Memory B cell (primary cell): ENCODE measurements around the gene RFC2.
"Not testable (repeated sequence)": the region's sequence is repeated elsewhere in the genome, so short reads cannot be mapped to it uniquely, and the experiment has no call there.

Experiments used
- ATAC-seq: fragments of 150-1000 bp; cut with Tn5 transposase; 2 replicates; pipeline ENCODE4 v1.10.0; 2021; ENCODE audit warnings: low read depth, mild to moderate bottlenecking, moderate library complexity
- DNase-seq, 2 donors: peaks; one replicate each; pipeline ENCODE4 v3.0.0; 2022; ENCODE audit warnings: low spot score in 2 of 2
- H3K27ac Mint-ChIP-seq: one replicate; pipeline ENCODE4 v1.8.0; 2022; ENCODE audit warnings: mild to moderate bottlenecking, moderate library complexity, mixed read lengths
- H3K27me3 Mint-ChIP-seq: one replicate; pipeline ENCODE4 v1.8.0; 2022; ENCODE audit warnings: mixed read lengths
- H3K36me3 Mint-ChIP-seq: one replicate; pipeline ENCODE4 v1.8.0; 2022; ENCODE audit warnings: mild to moderate bottlenecking, mixed read lengths
- H3K4me1 Mint-ChIP-seq: one replicate; pipeline ENCODE4 v1.8.0; 2022; ENCODE audit warnings: mixed read lengths
- H3K4me3 Mint-ChIP-seq: one replicate; pipeline ENCODE4 v1.8.0; 2022; ENCODE audit warnings: mild to moderate bottlenecking, moderate library complexity, mixed read lengths
- H3K9me3 Mint-ChIP-seq: one replicate; pipeline ENCODE4 v1.8.0; 2022; ENCODE audit warnings: mixed read lengths

The RFC2 gene

DNA sequence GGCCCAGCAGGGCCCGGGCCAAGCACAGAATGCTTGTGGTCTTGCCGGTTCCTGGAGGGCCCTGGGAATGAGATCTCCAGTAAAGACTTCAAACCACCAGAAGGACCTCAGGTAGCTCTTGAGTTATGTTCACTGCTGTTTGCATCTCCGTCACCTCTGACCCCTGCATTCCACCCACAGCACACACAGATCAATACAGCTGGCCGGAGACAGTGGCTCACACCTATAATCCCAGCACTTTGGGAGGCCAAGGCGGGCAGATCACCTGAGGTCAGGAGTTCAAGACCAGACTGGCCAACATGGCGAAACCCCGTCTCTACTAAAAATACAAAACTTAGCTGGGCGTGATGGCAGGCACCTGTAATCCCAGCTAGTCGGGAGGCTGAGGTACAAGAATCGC is 5.1 kb downstream of the RFC2 start:
- DNase-seq: not testable (repeated sequence)

DNA sequence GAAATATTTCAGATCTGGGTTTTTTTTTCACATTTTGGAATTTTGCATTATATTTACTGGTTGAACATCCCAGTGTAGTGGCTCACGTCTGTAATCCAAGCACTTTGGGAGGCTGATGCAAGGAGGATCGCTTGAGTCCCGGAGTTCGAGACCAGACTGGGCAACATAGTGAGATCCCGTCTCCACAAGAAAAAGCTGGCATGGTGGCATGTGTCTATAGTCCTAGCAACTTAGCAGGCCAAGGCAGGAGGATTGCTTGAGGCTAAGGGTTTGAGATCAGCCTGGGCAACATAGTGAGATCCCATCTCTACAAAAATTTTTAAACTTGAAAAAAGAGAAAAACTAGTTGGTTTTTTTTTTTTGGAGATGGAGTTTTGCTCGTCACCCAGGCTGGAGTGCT is 6.0 kb downstream of the RFC2 start:
- Mint-ChIP-seq H3K9me3 (no peaks in the 10 kb centered on the region), H3K36me3 (peaks cover 18% of the 10 kb centered on the region), H3K4me3 (no peak overlapping the region), H3K27ac (no peak overlapping the region), H3K4me1 (peaks cover 10% of the 10 kb centered on the region), H3K27me3 (no peaks in the 10 kb centered on the region)
- ATAC-seq (no peak), DNase-seq (no peak)

More for the DNA sequence above, 5.1 kb downstream of the RFC2 start:
- not testable (repeated sequence) for H3K27ac Mint-ChIP-seq, H3K4me1 Mint-ChIP-seq, H3K4me3 Mint-ChIP-seq, H3K27me3 Mint-ChIP-seq, H3K9me3 Mint-ChIP-seq, ATAC-seq
- peaks cover 16% of the 10 kb centered on the region for H3K36me3 Mint-ChIP-seq

GRCh38 chr7:74246497-74246896 is 7.7 kb downstream of the RFC2 start:
- DNase-seq: no peak
- Mint-ChIP-seq H3K4me3 (no peak overlapping the region), H3K4me1 (peaks cover 15% of the 10 kb centered on the region), H3K27me3 (no peaks in the 10 kb centered on the region), H3K27ac (no peak overlapping the region), H3K36me3 (peaks cover 22% of the 10 kb centered on the region), H3K9me3 (no peaks in the 10 kb centered on the region)
- no peak for ATAC-seq

- H3K27ac Mint-ChIP-seq: peak overlapping the region; percentile 14
- no peaks in the 10 kb centered on the region for H3K27me3 Mint-ChIP-seq
- no peaks in the 10 kb centered on the region for H3K9me3 Mint-ChIP-seq
- peak overlapping the region; percentile 85 for H3K4me3 Mint-ChIP-seq
- peak; percentile 14 for ATAC-seq
- no peak for DNase-seq
- peaks cover 20% of the 10 kb centered on the region for H3K36me3 Mint-ChIP-seq
- peaks cover 20% of the 10 kb centered on the region for H3K4me1 Mint-ChIP-seq
These were observed 12.1 kb downstream of the RFC2 start for GRCh38 chr7:74242122-74242443.

DNA sequence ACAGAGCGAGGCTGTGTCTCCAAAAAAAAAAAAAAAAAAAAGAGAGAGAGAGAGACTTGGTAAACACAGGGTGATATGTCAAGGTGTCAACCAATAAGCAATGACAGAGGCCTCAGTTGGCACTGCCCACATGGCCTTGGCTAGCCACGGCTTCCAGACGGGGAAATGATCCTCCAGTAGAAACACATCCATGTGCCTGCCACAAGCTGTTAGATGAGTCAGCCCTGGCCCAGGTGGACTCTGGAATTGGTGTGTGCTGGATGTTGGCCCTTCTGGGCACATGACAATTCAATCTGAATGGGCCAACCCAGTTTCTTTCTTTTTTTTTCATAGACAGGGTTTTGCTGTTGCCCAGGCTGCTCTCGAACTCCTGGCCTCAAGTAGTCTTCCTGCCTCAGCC is 13.7 kb downstream of the RFC2 start:
- H3K36me3 Mint-ChIP-seq: peaks cover 22% of the 10 kb centered on the region
- H3K27ac Mint-ChIP-seq: no peak overlapping the region
- H3K9me3 Mint-ChIP-seq: no peaks in the 10 kb centered on the region
- H3K27me3 Mint-ChIP-seq: no peaks in the 10 kb centered on the region
- no peak for ATAC-seq
- DNase-seq: no peak
- no peak overlapping the region for H3K4me3 Mint-ChIP-seq
- peaks cover 20% of the 10 kb centered on the region for H3K4me1 Mint-ChIP-seq

- H3K36me3 Mint-ChIP-seq: peaks cover 27% of the 10 kb centered on the region
- peaks cover 20% of the 10 kb centered on the region for H3K4me1 Mint-ChIP-seq
- DNase-seq: no peak
- no peak overlapping the region for H3K27ac Mint-ChIP-seq
- ATAC-seq: no peak
- no peak overlapping the region for H3K4me3 Mint-ChIP-seq
- no peaks in the 10 kb centered on the region for H3K9me3 Mint-ChIP-seq
- H3K27me3 Mint-ChIP-seq: no peaks in the 10 kb centered on the region
These were observed 17.9 kb downstream of the RFC2 start for GRCh38 chr7:74236284-74236683.

DNA sequence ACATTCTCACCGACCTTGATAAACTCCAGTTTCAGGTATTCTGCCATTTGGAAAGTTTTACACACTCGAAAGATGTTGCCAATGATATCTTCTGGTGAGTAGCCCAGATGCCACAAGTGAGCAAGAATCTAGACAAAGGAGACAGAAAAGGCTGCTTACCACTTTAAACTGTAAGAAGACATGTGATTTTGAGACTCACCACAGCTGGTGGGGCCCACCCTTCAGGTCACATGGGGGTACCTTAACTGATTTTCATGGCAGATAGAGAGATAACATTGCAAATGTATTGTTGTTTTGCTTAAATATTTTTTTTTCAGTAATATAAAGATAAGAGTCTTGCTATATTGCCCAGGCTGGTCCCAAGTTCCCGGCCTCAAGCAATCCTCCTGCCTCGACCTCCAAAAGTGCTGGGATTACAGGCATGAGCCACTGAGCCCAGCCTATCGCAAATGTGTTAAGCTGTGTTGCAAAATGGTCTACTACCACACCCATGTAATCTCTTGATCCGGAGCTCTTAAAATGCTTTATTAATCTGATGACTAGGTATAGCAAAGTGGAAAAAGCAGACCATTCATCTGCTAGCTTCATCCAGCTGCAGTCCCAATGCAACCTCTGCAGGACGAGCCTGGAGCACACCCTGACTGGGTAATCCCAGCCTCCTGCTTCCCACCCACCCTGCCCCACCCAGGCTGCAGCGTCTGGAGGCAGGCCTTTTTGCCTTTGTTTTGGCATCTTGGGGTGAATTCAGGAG is 18.5 kb downstream of the RFC2 start:
- peaks cover 23% of the 10 kb centered on the region for H3K4me1 Mint-ChIP-seq
- no peak overlapping the region for H3K27ac Mint-ChIP-seq
- ATAC-seq: no peak

GRCh38 chr7:74233655-74234285 is 20.4 kb downstream of the RFC2 start:
- Mint-ChIP-seq H3K36me3 (peaks cover 31% of the 10 kb centered on the region), H3K27ac (peak overlapping the region; percentile 82), H3K4me1 (peaks cover 29% of the 10 kb centered on the region), H3K27me3 (no peaks in the 10 kb centered on the region), H3K4me3 (no peak overlapping the region), H3K9me3 (peaks cover 1% of the 10 kb centered on the region)
- ATAC-seq (no peak), DNase-seq (no peak)

More for the DNA sequence above, 18.5 kb downstream of the RFC2 start:
- no peak for DNase-seq
- Mint-ChIP-seq H3K4me3 (no peak overlapping the region), H3K27me3 (no peaks in the 10 kb centered on the region), H3K36me3 (peaks cover 30% of the 10 kb centered on the region), H3K9me3 (peaks cover 1% of the 10 kb centered on the region)

DNA sequence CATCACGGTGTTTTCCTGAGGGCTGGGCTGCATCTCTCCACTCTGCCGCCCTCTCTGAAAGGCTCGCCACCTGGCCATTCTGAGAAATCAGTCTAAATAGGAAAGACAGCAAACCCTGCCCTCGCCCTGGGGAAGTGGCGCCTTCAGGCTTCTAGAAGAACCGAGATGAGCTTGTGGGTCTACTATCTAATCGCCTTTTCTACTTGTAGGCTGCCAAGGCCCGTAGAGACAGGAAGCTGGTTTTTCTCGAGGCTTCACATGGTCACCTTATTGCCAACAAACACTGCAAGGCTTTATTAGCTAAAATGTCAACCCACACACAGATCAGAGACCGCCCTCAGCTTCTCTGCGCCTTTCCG is 23.0 kb downstream of the RFC2 start:
- peak overlapping the region; percentile 95 for H3K27ac Mint-ChIP-seq
- peaks cover 1% of the 10 kb centered on the region for H3K9me3 Mint-ChIP-seq
- H3K4me1 Mint-ChIP-seq: peaks cover 36% of the 10 kb centered on the region
- peak overlapping the region; percentile 52 for H3K4me3 Mint-ChIP-seq
- peak in 1 of 2 donors; percentile 60 for DNase-seq
- peak; percentile 89 for ATAC-seq
- H3K36me3 Mint-ChIP-seq: peaks cover 29% of the 10 kb centered on the region
- no peaks in the 10 kb centered on the region for H3K27me3 Mint-ChIP-seq

DNA sequence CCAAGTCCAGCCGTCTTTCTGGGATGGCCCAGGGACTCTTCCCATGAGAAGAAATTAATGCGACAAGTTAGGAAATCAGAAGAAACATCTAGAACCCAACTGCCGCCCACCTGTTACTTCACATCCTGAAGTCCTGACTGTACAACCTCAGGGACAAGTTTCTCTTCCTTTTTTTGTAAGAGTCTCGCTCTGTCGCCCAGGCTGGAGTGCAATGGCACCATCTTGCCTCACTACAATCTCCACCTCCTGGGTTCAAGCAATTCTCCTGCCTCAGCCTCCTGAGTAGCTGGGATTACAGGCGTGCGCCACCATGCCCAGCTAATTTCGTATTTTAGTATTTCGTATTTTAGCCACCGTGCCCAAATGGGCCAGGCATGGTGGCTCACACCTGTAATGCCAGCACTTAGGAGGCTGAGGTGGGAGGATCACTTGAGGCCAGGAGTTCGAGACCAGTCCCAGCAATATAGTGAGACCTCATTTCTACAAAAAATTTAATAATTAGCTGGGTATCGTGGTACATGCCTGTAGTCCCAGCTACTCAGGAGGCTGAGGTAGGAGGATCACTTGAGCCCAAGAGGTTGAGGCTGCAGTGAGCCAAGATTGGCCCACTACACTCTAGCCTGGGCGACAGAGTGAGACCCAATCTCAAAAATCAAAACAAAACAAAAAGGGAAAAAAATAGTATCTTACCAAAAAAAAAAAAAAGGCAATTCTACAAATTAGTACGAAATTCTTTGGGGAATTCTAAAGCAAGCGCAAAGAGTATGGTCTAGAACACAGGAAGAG is 23.6 kb downstream of the RFC2 start:
- peak; percentile 57 for ATAC-seq
- Mint-ChIP-seq H3K27me3 (no peaks in the 10 kb centered on the region), H3K4me1 (peaks cover 36% of the 10 kb centered on the region)

GRCh38 chr7:74228951-74229900 is 25.0 kb downstream of the RFC2 start:
- no peak for ATAC-seq
- Mint-ChIP-seq H3K27ac (peak overlapping the region; percentile 95), H3K4me1 (peaks cover 30% of the 10 kb centered on the region), H3K27me3 (no peaks in the 10 kb centered on the region), H3K36me3 (peaks cover 25% of the 10 kb centered on the region), H3K4me3 (peak overlapping the region; percentile 21), H3K9me3 (peaks cover 1% of the 10 kb centered on the region)
- DNase-seq: no peak

More for the DNA sequence above, 23.6 kb downstream of the RFC2 start:
- peak in 1 of 2 donors; percentile 42 for DNase-seq
- peak overlapping the region; percentile 52 for H3K4me3 Mint-ChIP-seq
- peak overlapping the region; percentile 95 for H3K27ac Mint-ChIP-seq
- peaks cover 29% of the 10 kb centered on the region for H3K36me3 Mint-ChIP-seq
- H3K9me3 Mint-ChIP-seq: peaks cover 1% of the 10 kb centered on the region

- Mint-ChIP-seq H3K27me3 (no peaks in the 10 kb centered on the region), H3K4me3 (no peak overlapping the region), H3K4me1 (peaks cover 31% of the 10 kb centered on the region), H3K27ac (peak overlapping the region; percentile 56), H3K36me3 (peaks cover 29% of the 10 kb centered on the region), H3K9me3 (peaks cover 1% of the 10 kb centered on the region)
- DNase-seq: no peak
- no peak for ATAC-seq
These were observed 27.6 kb downstream of the RFC2 start for GRCh38 chr7:74226633-74227032.

DNA sequence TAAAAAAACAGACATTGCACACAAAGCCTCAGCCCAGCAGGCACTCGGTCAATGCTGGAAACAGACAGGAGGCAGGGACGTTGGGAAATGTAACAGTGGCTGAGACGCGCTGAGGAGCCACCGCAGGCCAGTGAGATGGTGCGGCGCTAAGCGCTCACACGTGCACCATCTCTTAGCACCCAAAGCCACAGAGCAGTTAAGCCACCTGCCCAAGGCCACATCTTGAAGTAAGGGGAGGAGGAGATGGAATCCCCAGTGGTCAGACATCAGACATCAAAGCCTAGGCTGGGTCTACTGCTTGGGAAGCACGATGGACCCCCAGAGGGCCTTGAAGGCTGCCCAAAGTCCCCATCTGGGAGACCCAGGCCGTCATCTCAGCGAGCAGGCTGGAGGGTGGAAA is 28.8 kb downstream of the RFC2 start:
- ATAC-seq: no peak
- no peaks in the 10 kb centered on the region for H3K27me3 Mint-ChIP-seq
- no peak for DNase-seq
- peaks cover 24% of the 10 kb centered on the region for H3K4me1 Mint-ChIP-seq
- H3K36me3 Mint-ChIP-seq: peaks cover 27% of the 10 kb centered on the region
- no peak overlapping the region for H3K27ac Mint-ChIP-seq
- no peak overlapping the region for H3K4me3 Mint-ChIP-seq
- no peaks in the 10 kb centered on the region for H3K9me3 Mint-ChIP-seq
